ENCODE data around the gene UBXN7.
"Not testable (repeated sequence)": the region's sequence is repeated elsewhere in the genome, so short reads cannot be mapped to it uniquely, and the experiment has no call there.

UBXN7 gene, protein sequence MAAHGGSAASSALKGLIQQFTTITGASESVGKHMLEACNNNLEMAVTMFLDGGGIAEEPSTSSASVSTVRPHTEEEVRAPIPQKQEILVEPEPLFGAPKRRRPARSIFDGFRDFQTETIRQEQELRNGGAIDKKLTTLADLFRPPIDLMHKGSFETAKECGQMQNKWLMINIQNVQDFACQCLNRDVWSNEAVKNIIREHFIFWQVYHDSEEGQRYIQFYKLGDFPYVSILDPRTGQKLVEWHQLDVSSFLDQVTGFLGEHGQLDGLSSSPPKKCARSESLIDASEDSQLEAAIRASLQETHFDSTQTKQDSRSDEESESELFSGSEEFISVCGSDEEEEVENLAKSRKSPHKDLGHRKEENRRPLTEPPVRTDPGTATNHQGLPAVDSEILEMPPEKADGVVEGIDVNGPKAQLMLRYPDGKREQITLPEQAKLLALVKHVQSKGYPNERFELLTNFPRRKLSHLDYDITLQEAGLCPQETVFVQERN

DNA sequence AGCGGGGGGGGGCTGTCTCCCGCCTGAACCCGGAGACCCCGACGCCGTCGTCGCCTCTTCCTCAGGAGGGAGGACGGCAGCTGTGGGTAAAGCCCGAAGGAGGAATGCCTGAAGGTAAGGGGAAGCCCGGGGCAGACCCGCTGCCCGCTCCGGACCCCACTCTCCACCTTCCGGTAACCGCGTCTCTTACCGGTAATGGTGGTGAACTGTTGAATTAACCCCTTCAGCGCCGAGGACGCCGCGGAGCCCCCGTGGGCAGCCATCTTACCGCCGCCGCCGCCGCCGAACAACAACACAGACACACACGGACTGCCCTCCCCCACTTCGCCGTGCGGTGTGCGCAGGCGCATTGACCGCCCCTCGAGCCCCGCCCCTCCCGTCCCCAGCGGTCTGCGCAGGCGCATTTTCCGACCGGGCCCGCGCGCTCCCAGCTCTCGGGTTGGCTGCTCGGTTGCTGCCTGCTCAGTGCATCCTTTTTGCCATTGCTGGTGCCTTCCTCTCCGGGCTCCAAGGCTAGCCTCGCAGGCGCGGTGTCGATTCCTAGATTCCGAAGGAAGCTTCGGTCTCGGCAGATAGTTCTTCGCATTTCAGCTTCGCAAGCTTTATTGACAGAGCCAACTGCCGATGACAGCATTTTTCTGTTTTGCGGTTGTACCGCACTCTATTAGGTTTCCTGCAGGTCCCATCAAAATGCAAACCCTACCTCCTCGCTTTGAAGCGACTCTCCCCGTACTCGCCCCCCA is at the start of gene UBXN7:
UBXN7 (minus strand) TSS at position 291 of the 743 bp plus-strand sequence; CDS start at position 263, 28 bp downstream.
- TF ChIP-seq, protein P1, sequence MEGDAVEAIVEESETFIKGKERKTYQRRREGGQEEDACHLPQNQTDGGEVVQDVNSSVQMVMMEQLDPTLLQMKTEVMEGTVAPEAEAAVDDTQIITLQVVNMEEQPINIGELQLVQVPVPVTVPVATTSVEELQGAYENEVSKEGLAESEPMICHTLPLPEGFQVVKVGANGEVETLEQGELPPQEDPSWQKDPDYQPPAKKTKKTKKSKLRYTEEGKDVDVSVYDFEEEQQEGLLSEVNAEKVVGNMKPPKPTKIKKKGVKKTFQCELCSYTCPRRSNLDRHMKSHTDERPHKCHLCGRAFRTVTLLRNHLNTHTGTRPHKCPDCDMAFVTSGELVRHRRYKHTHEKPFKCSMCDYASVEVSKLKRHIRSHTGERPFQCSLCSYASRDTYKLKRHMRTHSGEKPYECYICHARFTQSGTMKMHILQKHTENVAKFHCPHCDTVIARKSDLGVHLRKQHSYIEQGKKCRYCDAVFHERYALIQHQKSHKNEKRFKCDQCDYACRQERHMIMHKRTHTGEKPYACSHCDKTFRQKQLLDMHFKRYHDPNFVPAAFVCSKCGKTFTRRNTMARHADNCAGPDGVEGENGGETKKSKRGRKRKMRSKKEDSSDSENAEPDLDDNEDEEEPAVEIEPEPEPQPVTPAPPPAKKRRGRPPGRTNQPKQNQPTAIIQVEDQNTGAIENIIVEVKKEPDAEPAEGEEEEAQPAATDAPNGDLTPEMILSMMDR (IDR thresholded peaks at IDR 0.05; ENCODE audit: low read depth, low read length, missing control alignments): no peak
- DNase-seq (ENCODE audit: low read depth): peak; percentile 61
- H3K4me3 ChIP-seq (ENCODE audit: low read depth, low read length): peak within 1 kb of the TSS; percentile 86

DNA sequence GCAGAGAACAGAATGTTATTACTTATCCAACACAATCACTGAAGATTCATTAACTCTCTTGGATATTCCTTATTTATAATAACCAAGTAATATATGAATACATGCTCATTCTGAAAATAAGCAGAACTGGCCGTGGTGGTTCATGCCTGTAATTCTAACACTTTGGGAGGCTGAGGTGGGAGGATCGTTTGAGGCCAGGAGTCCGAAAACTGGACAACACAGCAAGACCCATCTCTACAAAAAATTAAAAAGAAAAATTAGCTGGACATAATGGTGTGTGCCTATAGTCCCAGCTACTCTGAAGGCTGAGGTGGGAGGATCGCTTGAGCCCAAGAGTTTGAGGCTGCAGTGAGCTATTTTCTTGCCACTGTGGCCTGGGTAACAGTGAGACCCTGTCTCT is 45.5 kb upstream of the UBXN7 start:
- H3K4me3 ChIP-seq (ENCODE audit: low read depth, low read length): no peak overlapping the region
- TF ChIP-seq, protein P1 (IDR thresholded peaks at IDR 0.05; ENCODE audit: low read depth, low read length, missing control alignments): no peak
- DNase-seq (ENCODE audit: low read depth): no peak

DNA sequence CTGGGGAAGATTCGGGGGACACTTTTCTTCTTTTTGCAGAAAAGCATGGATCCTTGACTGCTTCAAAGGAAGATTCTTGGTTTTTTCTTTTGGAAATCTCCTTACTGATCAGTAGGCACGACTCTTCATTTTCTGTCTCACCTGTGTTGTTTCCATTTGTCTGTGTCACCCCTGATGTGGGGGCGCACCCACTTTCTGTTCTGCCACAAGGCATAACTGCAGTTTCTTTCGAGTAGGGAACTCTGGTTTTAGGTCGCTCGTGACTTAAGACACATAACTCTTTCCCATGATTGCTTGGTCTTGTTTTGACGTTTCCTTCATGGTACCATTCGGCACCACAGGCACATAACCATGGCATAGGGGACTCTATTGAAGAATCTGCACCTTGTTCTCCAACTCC is 40.1 kb upstream of the UBXN7 start:
- H3K4me3 ChIP-seq (ENCODE audit: low read depth, low read length): no peak overlapping the region
- TF ChIP-seq, protein P1 (IDR thresholded peaks at IDR 0.05; ENCODE audit: low read depth, low read length, missing control alignments): no peak
- DNase-seq (ENCODE audit: low read depth): no peak

DNA sequence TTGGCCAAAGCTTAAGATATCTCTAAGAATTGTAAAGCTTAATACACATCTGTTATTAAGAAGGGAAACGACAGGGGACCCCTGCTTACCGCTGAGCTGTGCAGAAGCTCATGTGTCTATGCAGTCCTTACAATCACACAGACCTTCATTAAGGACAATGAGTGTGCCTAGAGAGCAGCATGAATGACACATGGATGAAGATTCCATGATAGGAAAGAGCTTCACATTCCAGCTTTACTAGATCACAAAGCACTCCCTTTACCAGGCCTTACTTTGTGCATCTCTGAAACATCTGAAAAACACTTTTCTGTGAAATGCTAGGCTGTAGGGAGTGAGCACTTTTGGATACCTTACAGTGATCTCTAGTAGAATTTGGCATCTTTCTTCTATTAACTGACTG is 39.3 kb upstream of the UBXN7 start:
- DNase-seq (ENCODE audit: low read depth): no peak
- TF ChIP-seq, protein P1 (IDR thresholded peaks at IDR 0.05; ENCODE audit: low read depth, low read length, missing control alignments): no peak
- no peak overlapping the region for H3K4me3 ChIP-seq (ENCODE audit: low read depth, low read length)

DNA sequence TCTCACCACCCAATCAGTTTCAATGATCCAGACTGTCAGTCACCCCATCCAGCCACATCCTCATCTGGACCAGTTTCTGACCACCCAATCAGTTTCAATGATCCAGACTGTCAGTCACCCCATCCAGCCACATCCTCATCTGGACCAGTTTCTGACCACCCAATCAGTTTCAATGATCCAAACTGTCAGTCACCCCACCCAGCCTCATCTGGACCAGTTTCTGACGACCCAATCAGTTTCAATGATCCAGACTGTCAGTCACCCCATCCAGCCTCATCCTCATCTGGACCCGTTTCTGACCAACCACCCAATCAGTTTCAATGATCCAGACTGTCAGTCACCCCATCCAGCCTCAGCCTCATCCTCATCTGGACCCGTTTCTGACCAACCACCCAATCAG is 38.0 kb upstream of the UBXN7 start:
- not testable (repeated sequence) for H3K4me3 ChIP-seq (ENCODE audit: low read depth, low read length); DNase-seq (ENCODE audit: low read depth)

DNA sequence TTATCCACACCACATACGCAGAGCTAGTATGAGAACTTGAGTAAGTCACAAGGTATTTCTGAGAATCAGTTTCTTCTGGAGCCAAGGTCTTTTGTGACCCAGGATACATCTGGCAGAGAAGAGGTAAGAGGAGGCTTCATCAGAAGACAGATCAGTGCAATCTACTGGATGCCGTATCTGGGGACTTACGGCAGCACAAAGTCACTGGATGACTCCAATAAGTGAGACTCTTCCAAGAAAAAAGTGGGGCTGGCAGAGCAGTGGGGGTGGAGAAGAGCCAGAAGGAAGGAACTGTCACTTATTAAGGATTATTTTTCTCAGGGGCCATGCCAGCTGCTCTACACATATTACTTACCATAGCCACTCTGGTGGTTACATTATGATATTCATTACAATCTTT is 31.6 kb upstream of the UBXN7 start:
- no peak for DNase-seq (ENCODE audit: low read depth)
- H3K4me3 ChIP-seq (ENCODE audit: low read depth, low read length): no peak overlapping the region
- TF ChIP-seq, protein P1 (IDR thresholded peaks at IDR 0.05; ENCODE audit: low read depth, low read length, missing control alignments): no peak

DNA sequence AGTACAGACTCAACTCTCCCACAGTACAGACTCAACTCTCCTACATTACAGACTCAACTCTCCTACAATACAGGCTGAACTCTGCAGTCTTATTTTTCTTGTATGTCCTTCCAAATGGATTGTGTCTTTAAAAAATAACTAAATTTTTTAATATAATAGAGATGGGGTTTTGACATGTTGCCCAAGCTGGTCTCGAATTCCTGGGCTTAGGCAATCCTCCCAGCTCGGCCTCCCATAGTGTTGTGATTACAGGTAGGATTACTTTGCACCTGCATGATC is 31.2 kb upstream of the UBXN7 start:
- no peak for DNase-seq (ENCODE audit: low read depth)
- TF ChIP-seq, protein P1 (IDR thresholded peaks at IDR 0.05; ENCODE audit: low read depth, low read length, missing control alignments): no peak
- H3K4me3 ChIP-seq (ENCODE audit: low read depth, low read length): no peak overlapping the region

DNA sequence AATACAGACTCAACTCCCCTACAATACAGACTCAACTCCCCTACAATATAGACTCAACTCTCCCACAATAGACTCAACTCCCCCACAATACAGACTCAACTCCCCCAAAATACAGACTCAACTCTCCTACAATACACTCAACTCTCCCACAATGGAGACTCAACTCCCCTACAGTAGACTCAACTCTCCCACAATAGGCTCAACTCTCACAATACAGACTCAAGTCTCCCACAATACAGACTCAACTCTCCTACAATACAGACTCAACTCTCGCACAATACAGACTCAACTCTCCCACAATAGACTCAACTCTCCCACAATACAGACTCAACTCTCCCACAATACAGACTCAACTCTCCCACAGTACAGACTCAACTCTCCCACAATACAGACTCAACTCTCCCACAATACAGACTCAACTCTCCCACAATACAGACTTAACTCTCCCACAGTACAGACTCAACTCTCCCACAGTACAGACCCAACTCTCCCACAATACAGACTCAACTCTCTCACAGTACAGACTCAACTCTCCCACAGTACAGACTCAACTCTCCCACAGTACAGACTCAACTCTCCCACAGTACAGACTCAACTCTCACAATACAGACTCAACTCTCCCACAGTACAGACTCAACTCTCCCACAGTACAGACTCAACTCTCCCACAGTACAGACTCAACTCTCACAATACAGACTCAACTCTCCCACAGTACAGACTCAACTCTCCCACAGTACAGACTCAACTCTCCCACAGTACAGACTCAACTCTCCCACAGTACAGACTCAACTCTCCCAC is 30.7 kb upstream of the UBXN7 start:
- not testable (repeated sequence) for H3K4me3 ChIP-seq (ENCODE audit: low read depth, low read length)
- peak; percentile 47 for DNase-seq (ENCODE audit: low read depth)

All from GM12864 (cell line).